AG04450 (cell line): Measurements from ENCODE around the gene RASA3. TPM values are rescaled to one million over a fixed set of nuclear protein-coding genes. Genes with fewer than 3 reads are reported as not detected.

Experiments
- CTCF ChIA-PET: fragments of 300-600, 350-600 bp; formaldehyde crosslinking; extraction: SDS; loops from one replicate; lab custom pipeline; 2022; ENCODE audit warnings: antibody characterized with exemption, inconsistent platforms; lab: Charles Lee
- POLR2A ChIA-PET: fragments of 350-600 bp; formaldehyde crosslinking; extraction: SDS; loops from one replicate; lab custom pipeline; 2021; ENCODE audit warnings: antibody characterized with exemption, inconsistent platforms; lab: Yijun Ruan, JAX
- DNase-seq: peaks from one replicate; pipeline ENCODE4 v3.0.0-alpha.2; 2011; ENCODE audit warnings: low read depth, low spot score
- H3K27ac ChIP-seq: one replicate; pipeline ENCODE4 v1.5.1; 2012; ENCODE audit warnings: low read depth, low read length, control low read depth
- H3K27me3 ChIP-seq: one replicate; pipeline ENCODE4 v1.6.0; 2012; ENCODE audit warnings: low read length; ENCODE audit not compliant: control insufficient read depth, insufficient read depth
- H3K4me3 ChIP-seq: 2 replicates; pipeline ENCODE4 v1.5.1; 2011; ENCODE audit warnings: mild to moderate bottlenecking, low read depth, low read length, control low read depth
- H3K9me3 ChIP-seq: 2 replicates; pipeline ENCODE4 v1.5.1; 2012; ENCODE audit warnings: low read length; ENCODE audit not compliant: control insufficient read depth, insufficient read depth
- polyA plus RNA-seq: library from polyadenylated mRNA; depleted of rRNA; stranded (reverse); fragments of >200 nt; gene quantifications from 2 replicates; pipeline ENCODE4 v1.2.3, GENCODE V29; 2011
- TF ChIP-seq, protein P1 (sequence below): IDR thresholded peaks from 2 replicates; pipeline ENCODE4 v1.5.1; 2011; ENCODE audit warnings: low read depth, low read length, control low read depth, inconsistent platforms

The RASA3 gene
- polyA plus RNA-seq, 1 experiment = 25.2 TPM

DNA sequence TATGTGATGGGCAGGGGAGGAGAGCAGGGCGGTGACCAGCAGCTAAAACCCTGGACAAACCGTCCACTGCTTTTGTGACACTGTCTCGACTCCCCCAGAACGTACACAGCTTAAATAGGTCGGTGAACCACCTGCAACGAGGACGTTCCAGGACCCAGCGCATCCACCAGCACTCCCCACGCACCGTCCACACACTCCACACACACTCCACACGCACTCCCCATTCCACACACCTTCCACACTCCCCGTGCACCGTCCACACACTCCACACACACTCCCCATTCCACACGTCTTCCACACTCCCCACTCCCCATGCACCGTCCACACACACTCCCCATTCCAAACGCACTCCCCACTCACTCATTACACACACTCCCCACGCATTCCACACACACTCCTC, 120.3 kb downstream of the RASA3 start:
- Histone ChIP-seq H3K27me3 (no peaks in the 10 kb centered on the region), H3K9me3 (no peaks in the 10 kb centered on the region; the same call in 1 of the 2 replicates), H3K27ac (no peak overlapping the region), H3K4me3 (no peak overlapping the region)
- no peak for DNase-seq
- TF ChIP-seq, protein P1, sequence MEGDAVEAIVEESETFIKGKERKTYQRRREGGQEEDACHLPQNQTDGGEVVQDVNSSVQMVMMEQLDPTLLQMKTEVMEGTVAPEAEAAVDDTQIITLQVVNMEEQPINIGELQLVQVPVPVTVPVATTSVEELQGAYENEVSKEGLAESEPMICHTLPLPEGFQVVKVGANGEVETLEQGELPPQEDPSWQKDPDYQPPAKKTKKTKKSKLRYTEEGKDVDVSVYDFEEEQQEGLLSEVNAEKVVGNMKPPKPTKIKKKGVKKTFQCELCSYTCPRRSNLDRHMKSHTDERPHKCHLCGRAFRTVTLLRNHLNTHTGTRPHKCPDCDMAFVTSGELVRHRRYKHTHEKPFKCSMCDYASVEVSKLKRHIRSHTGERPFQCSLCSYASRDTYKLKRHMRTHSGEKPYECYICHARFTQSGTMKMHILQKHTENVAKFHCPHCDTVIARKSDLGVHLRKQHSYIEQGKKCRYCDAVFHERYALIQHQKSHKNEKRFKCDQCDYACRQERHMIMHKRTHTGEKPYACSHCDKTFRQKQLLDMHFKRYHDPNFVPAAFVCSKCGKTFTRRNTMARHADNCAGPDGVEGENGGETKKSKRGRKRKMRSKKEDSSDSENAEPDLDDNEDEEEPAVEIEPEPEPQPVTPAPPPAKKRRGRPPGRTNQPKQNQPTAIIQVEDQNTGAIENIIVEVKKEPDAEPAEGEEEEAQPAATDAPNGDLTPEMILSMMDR = no peak
- ChIA-PET POLR2A (no interaction called here), CTCF (no interaction called here)

GRCh38 chr13:114011226-114011625, 121.2 kb downstream of the RASA3 start:
- POLR2A ChIA-PET = no interaction called here
- CTCF ChIA-PET = no interaction called here
- H3K27ac ChIP-seq = no peak overlapping the region
- TF ChIP-seq, protein P1 = no peak
- H3K4me3 ChIP-seq = no peak overlapping the region
- H3K9me3 ChIP-seq = no peaks in the 10 kb centered on the region; the same call in 1 of the 2 replicates
- no peak for DNase-seq
- no peaks in the 10 kb centered on the region for H3K27me3 ChIP-seq

DNA sequence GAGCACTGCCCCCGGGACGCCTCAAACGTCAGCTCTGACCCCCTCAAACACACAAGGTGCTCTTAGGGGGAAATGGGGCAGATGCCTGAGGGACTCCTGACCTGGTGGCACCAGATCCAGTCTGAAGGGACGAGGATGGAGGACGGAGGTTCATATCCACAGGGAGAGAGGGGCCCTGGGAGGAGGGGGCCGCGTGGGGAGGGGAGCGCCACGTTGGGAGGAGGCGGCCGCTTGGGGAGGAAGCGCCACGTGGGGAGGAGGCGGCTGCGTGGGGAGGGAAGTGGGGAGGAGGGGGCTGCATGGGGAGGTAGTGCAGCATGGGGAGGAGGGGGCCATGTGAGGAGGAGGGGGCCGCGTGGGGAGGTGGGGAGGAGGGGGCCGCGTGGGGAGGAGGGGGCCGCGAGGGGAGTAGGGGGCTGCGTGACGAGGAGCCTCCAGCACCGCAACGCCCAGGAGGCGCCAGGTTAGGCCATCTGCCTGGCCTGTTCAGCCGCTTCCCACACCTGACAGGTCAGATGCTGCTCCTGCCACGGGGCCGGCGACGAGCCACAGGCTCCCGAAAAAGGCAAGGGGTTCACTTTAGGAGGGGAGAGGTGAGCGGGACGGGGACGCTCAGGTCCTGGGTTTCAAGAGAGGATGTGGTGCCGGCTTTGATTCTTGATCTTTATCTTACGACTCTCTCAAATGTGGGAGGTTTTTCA, 121.9 kb downstream of the RASA3 start:
- TF ChIP-seq, protein P1 = no peak
- POLR2A ChIA-PET = no interaction called here
- CTCF ChIA-PET = no interaction called here
- no peaks in the 10 kb centered on the region; the same call in 1 of the 2 replicates for H3K9me3 ChIP-seq
- DNase-seq = no peak
- no peak overlapping the region for H3K27ac ChIP-seq
- H3K27me3 ChIP-seq = no peaks in the 10 kb centered on the region
- H3K4me3 ChIP-seq = no peak overlapping the region

DNA sequence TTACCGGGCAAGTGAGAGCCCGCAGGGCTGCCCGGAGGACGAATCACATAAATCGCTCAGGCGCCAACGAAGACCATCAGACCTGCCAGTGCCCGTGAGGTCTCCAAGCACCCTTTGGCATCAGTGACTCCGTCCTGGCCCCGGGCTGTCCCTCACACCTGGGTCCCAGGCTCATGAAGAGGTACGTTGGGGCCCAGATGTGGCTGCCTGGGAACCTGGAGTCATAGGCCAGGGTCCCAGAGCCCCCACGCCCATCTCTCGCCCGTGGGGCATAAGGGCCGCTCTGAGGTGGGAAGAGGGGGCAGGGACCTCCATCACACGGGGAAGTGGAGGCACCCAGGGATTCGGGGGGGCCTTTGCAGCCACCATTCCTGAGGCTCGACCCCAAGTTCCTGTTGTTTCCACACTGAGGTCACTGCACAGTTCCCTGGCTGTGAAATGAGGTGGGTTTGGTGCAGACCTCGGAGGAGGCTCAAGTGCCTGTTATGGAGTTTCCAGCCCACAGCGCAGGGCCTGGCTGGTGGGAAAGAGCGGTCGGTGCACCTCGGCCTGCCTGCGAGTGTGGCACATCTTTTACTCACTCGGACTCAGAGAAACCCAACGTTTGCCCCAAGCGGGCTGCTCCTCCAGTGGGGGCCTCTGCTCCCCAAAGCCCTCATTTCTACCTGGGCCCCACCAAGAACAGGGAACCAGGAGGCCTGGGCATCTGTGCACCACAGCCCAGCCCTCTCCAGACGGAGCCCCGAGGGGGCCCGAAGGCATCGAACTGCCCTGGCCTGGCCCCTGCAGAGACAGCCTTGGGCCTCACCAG, 122.6 kb downstream of the RASA3 start:
- CTCF ChIA-PET = no interaction called here
- Histone ChIP-seq H3K27me3 (no peaks in the 10 kb centered on the region), H3K4me3 (no peak overlapping the region), H3K9me3 (no peaks in the 10 kb centered on the region; the same call in 1 of the 2 replicates), H3K27ac (no peak overlapping the region)
- TF ChIP-seq, protein P1 = no peak
- no peak for DNase-seq
- POLR2A ChIA-PET = no interaction called here
